Activated CD4-positive, CD25-positive, alpha-beta regulatory T cell treated with anti-CD3 and anti-CD28 coated beads, Interleukin-2, amount 50 U/mL, for 24 hours (primary cell): ENCODE results near the gene IQCE.

Experiments
- ATAC-seq, 2 donors: fragments of 150-1000 bp; cut with Tn5 transposase; one replicate each; pipeline ENCODE4 v1.10.0; 2021; ENCODE audit warnings: mild to moderate bottlenecking in 1 of 2, moderate library complexity in 1 of 2

The IQCE gene

GRCh38 chr7:2649139-2649838, 90.5 kb downstream of the IQCE start:
- no peak for ATAC-seq

- no peak for ATAC-seq
Measured at GRCh38 chr7:2649991-2650390, 91.2 kb downstream of the IQCE start.

- no peak for ATAC-seq
Measured at GRCh38 chr7:2650451-2650850, 91.7 kb downstream of the IQCE start.

- ATAC-seq, result no peak
Measured at GRCh38 chr7:2651336-2651735, 92.6 kb downstream of the IQCE start.

GRCh38 chr7:2651847-2652735, 93.3 kb downstream of the IQCE start:
- ATAC-seq, result no peak

- no peak for ATAC-seq
Measured at GRCh38 chr7:2652736-2653060, 93.9 kb downstream of the IQCE start.

GRCh38 chr7:2654059-2654458, 95.3 kb downstream of the IQCE start:
- no peak for ATAC-seq

GRCh38 chr7:2655870-2656614, 97.3 kb downstream of the IQCE start:
- no peak for ATAC-seq

- no peak for ATAC-seq
Measured at GRCh38 chr7:2657208-2657607, 98.4 kb downstream of the IQCE start.

GRCh38 chr7:2657920-2658671, 99.3 kb downstream of the IQCE start:
- no peak for ATAC-seq

GRCh38 chr7:2658941-2659340, 100.2 kb downstream of the IQCE start:
- ATAC-seq, result no peak

- ATAC-seq, result no peak
Measured at GRCh38 chr7:2659556-2660358, 101.0 kb downstream of the IQCE start.

- ATAC-seq, result no peak
Measured at GRCh38 chr7:2660359-2661095, 101.7 kb downstream of the IQCE start.

- ATAC-seq, result no peak
Measured at GRCh38 chr7:2661096-2661449, 102.3 kb downstream of the IQCE start.

GRCh38 chr7:2661602-2662272, 103.0 kb downstream of the IQCE start:
- ATAC-seq, result no peak

GRCh38 chr7:2662273-2663120, 103.7 kb downstream of the IQCE start:
- no peak for ATAC-seq

GRCh38 chr7:2663121-2663886, 104.5 kb downstream of the IQCE start:
- no peak for ATAC-seq

- no peak for ATAC-seq
Measured at GRCh38 chr7:2663960-2664359, 105.2 kb downstream of the IQCE start.
